HEK293 (cell line): ENCODE results near the gene COL5A1.
"Not testable (repeated sequence)": the region's sequence is repeated elsewhere in the genome, so short reads cannot be mapped to it uniquely, and the experiment has no call there.

Source experiments
- CTCF ChIA-PET: fragments of 350-600 bp; formaldehyde crosslinking; extraction: SDS; loops from one replicate; lab custom pipeline; 2021; ENCODE audit warnings: antibody characterized with exemption; lab: Yijun Ruan, JAX
- POLR2A ChIA-PET: fragments of 300-600 bp; formaldehyde crosslinking; extraction: SDS; loops from one replicate; lab custom pipeline; 2020; ENCODE audit warnings: antibody characterized with exemption, inconsistent platforms; lab: Yijun Ruan, JAX
- H3K27ac ChIP-seq: fragments of 200-500 bp; sonication (Bioruptor generic); 2 replicates; pipeline ENCODE4 v1.5.1; 2014; ENCODE audit warnings: low read depth, low read length, control low read depth, inconsistent platforms; ENCODE audit errors: extremely low read depth
- H3K36me3 ChIP-seq, 2 experiments: fragments of 200-500 bp in 1 of 2; sonication (Bioruptor generic) in 1 of 2; 1 replicate in 1 of 2; 2 replicates in 1 of 2; pipeline ENCODE4 v1.5.1; 2014 to 2017; ENCODE audit warnings: inconsistent platforms in 2 of 2, low read length in 2 of 2; ENCODE audit not compliant: control insufficient read depth in 2 of 2, insufficient read depth in 1 of 2
- H3K4me1 ChIP-seq: fragments of 200-500 bp; sonication (Bioruptor generic); 2 replicates; pipeline ENCODE4 v1.5.1; 2014; ENCODE audit warnings: mild to moderate bottlenecking, low read length, inconsistent platforms; ENCODE audit not compliant: control insufficient read depth, insufficient read depth
- H3K4me3 ChIP-seq: 2 replicates; pipeline ENCODE4 v1.5.1; 2011; ENCODE audit warnings: low read depth, mild to moderate bottlenecking, control low read depth, low read length, moderate library complexity
- H3K9me3 ChIP-seq: fragments of 200-500 bp; sonication (Bioruptor generic); 2 replicates; pipeline ENCODE4 v1.5.1; 2014; ENCODE audit warnings: low read depth, low read length, inconsistent platforms; ENCODE audit not compliant: control insufficient read depth, insufficient read depth
- HOXD13 ChIP-seq: sonication (generic); formaldehyde crosslinking; IDR thresholded peaks from 2 replicates; pipeline ENCODE4 v1.8.0; 2022; ENCODE audit warnings: missing genetic modification reagents, borderline replicate concordance
- KLF16 ChIP-seq: fragments of 450-650 bp; formaldehyde crosslinking; IDR thresholded peaks from 2 replicates; pipeline ENCODE4 v1.5.1; 2017; ENCODE audit warnings: missing biosample characterization, missing genetic modification characterization
- MZF1 ChIP-seq: fragments of 450-650 bp; formaldehyde crosslinking; IDR thresholded peaks from 2 replicates; pipeline ENCODE4 v1.5.1; 2017; ENCODE audit warnings: missing biosample characterization, missing genetic modification characterization, borderline replicate concordance
- PATZ1 ChIP-seq: fragments of 450-650 bp; formaldehyde crosslinking; IDR thresholded peaks from 2 replicates; pipeline ENCODE4 v1.5.1; 2016; ENCODE audit warnings: missing biosample characterization, missing genetic modification characterization
- PRDM1 ChIP-seq: fragments of 450-650 bp; formaldehyde crosslinking; IDR thresholded peaks from 2 replicates; pipeline ENCODE4; 2016; ENCODE audit warnings: missing biosample characterization, missing genetic modification characterization
- ZBTB44 ChIP-seq: fragments of 450-650 bp; IDR thresholded peaks from 2 replicates; pipeline ENCODE4 v1.5.1; 2018; ENCODE audit warnings: missing biosample characterization, mild to moderate bottlenecking, missing genetic modification characterization
- ZIC2 ChIP-seq: fragments of 450-650 bp; formaldehyde crosslinking; IDR thresholded peaks from 2 replicates; pipeline ENCODE4 v1.5.1; 2016; ENCODE audit warnings: missing biosample characterization, missing genetic modification characterization
- ZNF223 ChIP-seq: fragments of 450-650 bp; formaldehyde crosslinking; IDR thresholded peaks from 2 replicates; pipeline ENCODE4 v1.5.1; 2016; ENCODE audit warnings: missing biosample characterization, missing genetic modification characterization
- ZNF239 ChIP-seq: fragments of 450-650 bp; formaldehyde crosslinking; IDR thresholded peaks from 2 replicates; pipeline ENCODE4 v1.5.1; 2016; ENCODE audit warnings: missing biosample characterization, missing genetic modification characterization
- ZNF248 ChIP-seq: fragments of 450-650 bp; formaldehyde crosslinking; IDR thresholded peaks from 2 replicates; pipeline ENCODE4 v1.5.1; 2017; ENCODE audit warnings: missing biosample characterization, missing genetic modification characterization
- ZNF366 ChIP-seq: fragments of 450-650 bp; formaldehyde crosslinking; conservative IDR thresholded peaks from 2 replicates; pipeline ENCODE4 v1.5.1; 2016; ENCODE audit warnings: missing biosample characterization, missing genetic modification characterization
- ZNF510 ChIP-seq: fragments of 450-650 bp; formaldehyde crosslinking; IDR thresholded peaks from 2 replicates; pipeline ENCODE4 v1.5.1; 2018; ENCODE audit warnings: mild to moderate bottlenecking, missing genetic modification characterization, missing biosample characterization; ENCODE audit not compliant: insufficient replicate concordance
- ZNF555 ChIP-seq: fragments of 450-650 bp; formaldehyde crosslinking; conservative IDR thresholded peaks from 2 replicates; pipeline ENCODE4 v1.5.1; 2017; ENCODE audit warnings: missing biosample characterization, mild to moderate bottlenecking, missing genetic modification characterization, inconsistent platforms
- ZNF561 ChIP-seq: fragments of 450-650 bp; IDR thresholded peaks from 2 replicates; pipeline ENCODE4 v1.5.1; 2018; ENCODE audit warnings: missing biosample characterization, missing genetic modification characterization, borderline replicate concordance
- ZNF626 ChIP-seq: fragments of 450-650 bp; sonication (Bioruptor Pico); formaldehyde crosslinking; IDR thresholded peaks from 2 replicates; pipeline ENCODE4 v1.5.1; 2018; ENCODE audit warnings: missing biosample characterization, missing genetic modification characterization, inconsistent platforms
- ZNF747 ChIP-seq: fragments of 450-650 bp; formaldehyde crosslinking; IDR thresholded peaks from 2 replicates; pipeline ENCODE4 v1.5.1; 2016; ENCODE audit warnings: missing biosample characterization, missing genetic modification characterization
- ZSCAN16 ChIP-seq: fragments of 450-650 bp; formaldehyde crosslinking; IDR thresholded peaks from 2 replicates; pipeline ENCODE4 v1.5.1; 2016; ENCODE audit warnings: missing biosample characterization, missing genetic modification characterization

The COL5A1 gene

GRCh38 chr9:134668977-134669376 is 27.4 kb downstream of the COL5A1 start:
- H3K4me1 ChIP-seq, H3K36me3 ChIP-seq, POLR2A ChIA-PET, H3K9me3 ChIP-seq: not testable (repeated sequence)
- TF ChIP-seq PRDM1 (tag by site-specific recombination) (peak; percentile 85), ZNF366 (tag by site-specific recombination) (peak; percentile 55; the same call in 1 of the 2 replicates)
- TF ChIP-seq, all 188 proteins: peak for 2; not testable (repeated sequence) for 186
- H3K27ac ChIP-seq, H3K4me3 ChIP-seq: not testable (repeated sequence)
- CTCF ChIA-PET, result interaction anchor here (4.8 kb wide), 1 partner anchor 220 kb away, joined by 23 read pairs; no protein-coding TSS in a partner anchor

- Histone ChIP-seq H3K4me1 (no peaks in the 10 kb centered on the region), H3K4me3 (no peak overlapping the region), H3K36me3 (no peaks in the 10 kb centered on the region), H3K9me3 (no peaks in the 10 kb centered on the region), H3K27ac (no peak overlapping the region)
- POLR2A ChIA-PET, result interaction anchor here (1.9 kb wide), 1 partner anchor 24 kb away, joined by 5 read pairs; no protein-coding TSS in a partner anchor
- no peak for TF ChIP-seq ZNF248 (tag by site-specific recombination)
- TF ChIP-seq MZF1 (tag by site-specific recombination), result no peak
- TF ChIP-seq KLF16 (tag by site-specific recombination), result no peak
- no peak for TF ChIP-seq ZNF561 (tag by site-specific recombination)
- TF ChIP-seq ZSCAN16, result no peak
- no peak for TF ChIP-seq ZNF223 (tag by site-specific recombination)
- TF ChIP-seq ZIC2 (tag by site-specific recombination), result no peak
- no peak for TF ChIP-seq ZNF510
- no peak for TF ChIP-seq ZNF747
- no peak for TF ChIP-seq ZNF239 (tag by site-specific recombination)
- no peak for TF ChIP-seq ZNF555 (tag by site-specific recombination)
- TF ChIP-seq ZBTB44 (tag by site-specific recombination), result no peak
- TF ChIP-seq PATZ1 (tag by site-specific recombination), result no peak
- CTCF ChIA-PET, result interaction anchor here (0.7 to 4.8 kb wide), 4 partner anchors 13 to 220 kb away, joined by 3 to 23 read pairs (median 13); no protein-coding TSS in a partner anchor
These were observed 27.9 kb downstream of the COL5A1 start for GRCh38 chr9:134669399-134669955.

GRCh38 chr9:134670042-134670525 is 28.5 kb downstream of the COL5A1 start:
- POLR2A ChIA-PET, result interaction anchor here (0.7 to 1.9 kb wide), 3 partner anchors 7 to 24 kb away, joined by 3 to 5 read pairs (median 3); no protein-coding TSS in a partner anchor
- CTCF ChIA-PET, result interaction anchor here (0.7 to 4.8 kb wide), 10 partner anchors 9 to 221 kb away, joined by 3 to 23 read pairs (median 4); no protein-coding TSS in a partner anchor
- H3K4me1 ChIP-seq, result no peaks in the 10 kb centered on the region
- no peak overlapping the region for H3K27ac ChIP-seq
- TF ChIP-seq HOXD13 (CRISPR knock-in tag) (peak; percentile 84), ZNF626 (tag by site-specific recombination) (no peak)
- no peaks in the 10 kb centered on the region for H3K9me3 ChIP-seq
- no peak overlapping the region for H3K4me3 ChIP-seq
- no peaks in the 10 kb centered on the region for H3K36me3 ChIP-seq
